IMR-90 (cell line): ENCODE data around the gene NCKAP5L. TPM values are rescaled to one million over a fixed set of nuclear protein-coding genes. Genes with fewer than 3 reads are reported as not detected.

Experiments used
- ATAC-seq: fragments of 200-7000 bp; cut with Tn5 transposase; 2 replicates; pipeline ENCODE4 v1.9.1; 2020; ENCODE audit warnings: low read depth, mild to moderate bottlenecking, moderate library complexity
- BruUV-seq: library from RNA; stranded (reverse); fragments of 400-500 nt; replicated peaks from 2 replicates; lab custom pipeline; 2021; lab: Mats Ljungman, UMichigan
- CTCF ChIA-PET: fragments of 300-600 bp; formaldehyde crosslinking; extraction: SDS; loops from one replicate; lab custom pipeline; 2021; ENCODE audit warnings: antibody characterized with exemption; lab: Yijun Ruan, JAX
- POLR2A ChIA-PET: fragments of 300-600 bp; sonication (Branson Sonifier 250); formaldehyde crosslinking; loops from one replicate; lab custom pipeline; 2022; ENCODE audit warnings: antibody characterized with exemption; ENCODE audit not compliant: unreplicated experiment; lab: Charles Lee
- DNase-seq: peaks from one replicate; pipeline ENCODE4 v3.0.0; 2013
- H2AFZ ChIP-seq: replicated peaks from 2 replicates; pipeline ENCODE3; 2013; ENCODE audit warnings: low read length, mild to moderate bottlenecking; ENCODE audit not compliant: poor library complexity
- H2AK5ac ChIP-seq: 2 replicates; pipeline ENCODE4 v1.6.1; 2013; ENCODE audit warnings: low read depth, low read length, inconsistent platforms
- H2AK9ac ChIP-seq: replicated peaks from 2 replicates; pipeline ENCODE3; 2013; ENCODE audit warnings: mild to moderate bottlenecking, low read depth, low read length, moderate library complexity; ENCODE audit not compliant: poor library complexity
- H2BK120ac ChIP-seq: 2 replicates; pipeline ENCODE4 v1.6.1; 2013; ENCODE audit warnings: low read depth, low read length, inconsistent platforms
- H2BK15ac ChIP-seq: 3 replicates; pipeline ENCODE4 v1.6.1; 2013; ENCODE audit warnings: low read depth, low read length, inconsistent platforms
- H2BK20ac ChIP-seq: 2 replicates; pipeline ENCODE4 v1.6.1; 2013; ENCODE audit warnings: low read depth, mild to moderate bottlenecking, inconsistent platforms, low read length, moderate library complexity
- H2BK5ac ChIP-seq: 2 replicates; pipeline ENCODE4 v1.6.1; 2013; ENCODE audit warnings: mild to moderate bottlenecking, low read depth, low read length, inconsistent platforms; ENCODE audit not compliant: poor library complexity, severe bottlenecking
- H3K14ac ChIP-seq: replicated peaks from 2 replicates; pipeline ENCODE4 v1.6.1; 2013; ENCODE audit warnings: low read depth, low read length, inconsistent platforms
- H3K18ac ChIP-seq: 2 replicates; pipeline ENCODE4 v1.6.1; 2013; ENCODE audit warnings: low read depth, low read length, control low read depth
- H3K23ac ChIP-seq: 2 replicates; pipeline ENCODE4 v1.6.1; 2013; ENCODE audit warnings: low read depth, low read length, inconsistent platforms
- H3K27ac ChIP-seq: 2 replicates; pipeline ENCODE4 v1.5.1; 2013; ENCODE audit warnings: mild to moderate bottlenecking, control low read depth, low read length; ENCODE audit not compliant: insufficient read depth
- H3K27me3 ChIP-seq: 2 replicates; pipeline ENCODE4 v1.6.1; 2013; ENCODE audit warnings: low read length; ENCODE audit not compliant: control insufficient read depth, insufficient read depth
- H3K36me3 ChIP-seq: 2 replicates; pipeline ENCODE4 v1.6.1; 2013; ENCODE audit warnings: low read length, mixed read lengths; ENCODE audit not compliant: control insufficient read depth, insufficient read depth
- H3K4ac ChIP-seq: 2 replicates; pipeline ENCODE4 v1.6.1; 2013; ENCODE audit warnings: low read depth, low read length, inconsistent platforms
- H3K4me1 ChIP-seq: 2 replicates; pipeline ENCODE4 v1.6.1; 2013; ENCODE audit warnings: low read length, mixed read lengths; ENCODE audit not compliant: control insufficient read depth, insufficient read depth
- H3K4me2 ChIP-seq: 2 replicates; pipeline ENCODE4 v1.6.1; 2013; ENCODE audit warnings: low read depth, mild to moderate bottlenecking, control low read depth, low read length, moderate library complexity
- H3K4me3 ChIP-seq: 2 replicates; pipeline ENCODE4 v1.5.1; 2013; ENCODE audit warnings: low read depth, mild to moderate bottlenecking, control low read depth, low read length, moderate library complexity; ENCODE audit not compliant: insufficient read depth
- H3K56ac ChIP-seq: 2 replicates; pipeline ENCODE4 v1.6.1; 2013; ENCODE audit warnings: low read length, inconsistent platforms; ENCODE audit not compliant: insufficient read depth; ENCODE audit errors: extremely low read depth
- H3K79me1 ChIP-seq, 2 experiments: 2 replicates each; pipeline ENCODE4 v1.6.1; 2013; ENCODE audit warnings: low read length in 2 of 2, inconsistent platforms in 1 of 2, low read depth in 1 of 2
- H3K9ac ChIP-seq: 2 replicates; pipeline ENCODE4 v1.6.1; 2013; ENCODE audit warnings: low read depth, low read length, control low read depth
- H3K9me1 ChIP-seq: 2 replicates; pipeline ENCODE4 v1.6.1; 2013; ENCODE audit warnings: low read length, inconsistent platforms; ENCODE audit not compliant: insufficient read depth
- H3K9me3 ChIP-seq: 2 replicates; pipeline ENCODE4 v1.6.1; 2013; ENCODE audit warnings: low read length; ENCODE audit not compliant: control insufficient read depth, insufficient read depth
- H4K20me1 ChIP-seq: 2 replicates; pipeline ENCODE4 v1.6.1; 2013; ENCODE audit warnings: low read length, inconsistent platforms; ENCODE audit not compliant: insufficient read depth
- H4K5ac ChIP-seq: 2 replicates; pipeline ENCODE4 v1.6.1; 2013; ENCODE audit warnings: mild to moderate bottlenecking, low read depth, low read length, control low read depth
- H4K8ac ChIP-seq, 2 experiments: 2 replicates each; pipeline ENCODE4 v1.6.1; 2013; ENCODE audit warnings: low read depth in 2 of 2, low read length in 2 of 2, control low read depth in 1 of 2, inconsistent platforms in 1 of 2
- H4K91ac ChIP-seq: 2 replicates; pipeline ENCODE4 v1.6.1; 2013; ENCODE audit warnings: low read depth, low read length, inconsistent platforms; ENCODE audit not compliant: insufficient read depth
- BHLHE40 ChIP-seq: fragments of 150-350 bp; IDR thresholded peaks from 2 replicates; pipeline ENCODE4 v1.6.1; 2016; ENCODE audit warnings: mild to moderate bottlenecking, low read depth, low read length
- CHD1 ChIP-seq: IDR thresholded peaks from 2 replicates; pipeline ENCODE4 v1.6.1; 2012; ENCODE audit warnings: low read depth, low read length, improper control_type of control experiment
- FOS ChIP-seq: fragments of 150-350 bp; IDR thresholded peaks from 2 replicates; pipeline ENCODE4 v1.6.1; 2016; ENCODE audit warnings: low read depth, low read length
- MAFK ChIP-seq: IDR thresholded peaks from 2 replicates; pipeline ENCODE4 v1.6.1; 2012; ENCODE audit warnings: low read depth, low read length, improper control_type of control experiment
- MAZ ChIP-seq: IDR thresholded peaks from 2 replicates; pipeline ENCODE4 v1.6.1; 2012; ENCODE audit warnings: low read depth, mild to moderate bottlenecking, low read length, improper control_type of control experiment, moderate library complexity, borderline replicate concordance
- MXI1 ChIP-seq: IDR thresholded peaks from 2 replicates; pipeline ENCODE4 v1.6.1; 2012; ENCODE audit warnings: low read depth, mild to moderate bottlenecking, low read length, moderate library complexity, borderline replicate concordance
- NFE2L2 ChIP-seq: fragments of 150-350 bp; IDR thresholded peaks from 2 replicates; pipeline ENCODE4 v1.6.1; 2016; ENCODE audit warnings: low read depth, mild to moderate bottlenecking, low read length
- POLR2A ChIP-seq: IDR thresholded peaks from 2 replicates; pipeline ENCODE4 v1.6.1; 2012; ENCODE audit warnings: mild to moderate bottlenecking, low read depth, low read length
- RAD21 ChIP-seq: IDR thresholded peaks from 2 replicates; pipeline ENCODE4 v1.6.1; 2012; ENCODE audit warnings: low read length, improper control_type of control experiment
- RCOR1 ChIP-seq: IDR thresholded peaks from 2 replicates; pipeline ENCODE4 v1.6.1; 2012; ENCODE audit warnings: mild to moderate bottlenecking, low read length, improper control_type of control experiment; ENCODE audit not compliant: insufficient replicate concordance
- RFX5 ChIP-seq: IDR thresholded peaks from 2 replicates; pipeline ENCODE4 v1.8.0; 2012; ENCODE audit warnings: low read depth, mild to moderate bottlenecking, low read length, moderate library complexity
- SMC3 ChIP-seq: fragments of 150-350 bp; IDR thresholded peaks from 2 replicates; pipeline ENCODE4 v1.6.1; 2016; ENCODE audit warnings: low read depth, mild to moderate bottlenecking, antibody characterized with exemption, low read length, moderate library complexity
- WGBS, 2 experiments: methylation state at CpG; one replicate each; pipeline versions ENCODE4 v1.1.5 to v1.1.7; 2013; ENCODE audit warnings: missing lambda C conversion rate in 2 of 2; ENCODE audit not compliant: insufficient read length in 1 of 2; ENCODE audit errors: extremely low coverage in 2 of 2; 5-methylcytosine and 5-hydroxymethylcytosine counted together
- dilution Hi-C: fragments of 300-500 bp; cut with HindIII; formaldehyde crosslinking; loops from one replicate; pipeline ENCODE4 v1.14.3; 2018; ENCODE audit warnings: low sequenced_read_pairs; ENCODE audit not compliant: unreplicated experiment
- in situ Hi-C: fragments of 300-500 bp; cut with MboI; formaldehyde crosslinking; loops from 3 replicates; pipeline ENCODE4 v1.14.3; 2019; ENCODE audit warnings: low sequenced_read_pairs, inconsistent platforms, mixed read lengths
- intact Hi-C: fragments of 100-400 bp; cut with micrococcal nuclease; formaldehyde crosslinking; loops from 2 replicates; pipeline ENCODE4 v1.10.0; 2022
- polyA plus RNA-seq, 3 experiments: library from polyadenylated mRNA; depleted of rRNA; stranded (reverse); fragments of >200 nt; gene quantifications; 2 replicates each; pipeline ENCODE4 v1.2.3, GENCODE V29; 2012; ENCODE audit warnings: low replicate concordance in 1 of 3
- total RNA-seq: library from RNA; depleted of rRNA; stranded (reverse); fragments of >200 nt; gene quantifications from 2 replicates; pipeline ENCODE4 v1.2.3, GENCODE V29; 2012
- TF ChIP-seq, protein P1 (sequence below): fragments of 150-350 bp; IDR thresholded peaks from 2 replicates; pipeline ENCODE4 v1.6.1; 2017; ENCODE audit warnings: mild to moderate bottlenecking, antibody characterized with exemption, low read length, low read depth
- TF ChIP-seq, protein P2 (sequence below): fragments of 150-350 bp; IDR thresholded peaks from 2 replicates; pipeline ENCODE4 v1.6.1; 2016; ENCODE audit warnings: low read depth, mild to moderate bottlenecking, low read length, moderate library complexity, borderline replicate concordance
- TF ChIP-seq, protein P3 (sequence below): conservative IDR thresholded peaks from 2 replicates; pipeline ENCODE4 v1.5.1; 2012; ENCODE audit warnings: mild to moderate bottlenecking, low read depth, low read length, improper control_type of control experiment

NCKAP5L gene
- total and polyA plus RNA-seq, 2 of the 4 experiments (the other 2 are of a cell fraction), result 6.1 to 14.4 TPM

DNA sequence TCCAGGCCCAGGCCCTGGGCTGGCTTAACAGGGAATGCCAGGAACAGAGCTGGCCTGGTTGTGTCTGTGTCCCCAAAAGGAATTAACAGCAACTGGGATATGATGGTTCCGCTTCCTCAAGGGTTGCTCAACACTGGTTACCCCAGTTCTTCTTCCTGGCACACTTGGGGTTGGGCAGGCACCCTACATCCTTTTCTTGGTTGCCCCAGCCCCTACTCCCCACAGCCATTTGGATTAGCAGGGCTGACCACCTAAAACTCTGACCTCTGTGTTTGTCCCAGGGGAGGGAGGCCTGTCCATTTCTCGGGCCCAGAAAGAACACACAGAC lies 30.8 kb downstream of the NCKAP5L start:
- Histone ChIP-seq H2AK9ac (no peak overlapping the region), H4K8ac (no peak overlapping the region), H3K9me3 (no peaks in the 10 kb centered on the region), H3K27me3 (no peaks in the 10 kb centered on the region), H3K4me2 (no peak overlapping the region), H2BK5ac (no peak overlapping the region), H3K27ac (no peak overlapping the region), H3K56ac (no peak overlapping the region), H3K4me1 (no peaks in the 10 kb centered on the region), H3K23ac (no peak overlapping the region), H3K79me1 (peaks cover 0 to 5% of the 10 kb centered on the region in 2 experiments; a peak in 1 of 4 replicates), H2BK15ac (no peak overlapping the region), H2AK5ac (no peak overlapping the region), H3K9me1 (no peaks in the 10 kb centered on the region; the same call in 1 of the 2 replicates), H3K36me3 (peaks cover 73% of the 10 kb centered on the region), H3K14ac (no peak overlapping the region), H3K4ac (no peak overlapping the region), H4K5ac (no peak overlapping the region), H2AFZ (no peak overlapping the region), H2BK120ac (no peak overlapping the region), H4K20me1 (peaks cover 11% of the 10 kb centered on the region; the same call in 1 of the 2 replicates), H3K9ac (no peak overlapping the region), H2BK20ac (no peak overlapping the region), H3K4me3 (no peak overlapping the region), H4K91ac (no peak overlapping the region), H3K18ac (no peak overlapping the region)
- in situ Hi-C loops (no loop called here), intact Hi-C loops (no loop called here), dilution Hi-C loops (no loop called here)
- no TSS peak for BruUV-seq
- ChIA-PET CTCF (interaction anchor here (1.5 kb wide), 1 partner anchor 20 kb away, joined by 3 read pairs; no protein-coding TSS in a partner anchor), POLR2A (no interaction called here)
- DNase-seq (no peak), ATAC-seq (no peak)
- TF ChIP-seq MAZ, result no peak
- no peak for TF ChIP-seq MAFK
- no peak for TF ChIP-seq RCOR1
- TF ChIP-seq SMC3, result no peak
- TF ChIP-seq CHD1, result no peak
- no peak for TF ChIP-seq MXI1
- TF ChIP-seq, protein P1, sequence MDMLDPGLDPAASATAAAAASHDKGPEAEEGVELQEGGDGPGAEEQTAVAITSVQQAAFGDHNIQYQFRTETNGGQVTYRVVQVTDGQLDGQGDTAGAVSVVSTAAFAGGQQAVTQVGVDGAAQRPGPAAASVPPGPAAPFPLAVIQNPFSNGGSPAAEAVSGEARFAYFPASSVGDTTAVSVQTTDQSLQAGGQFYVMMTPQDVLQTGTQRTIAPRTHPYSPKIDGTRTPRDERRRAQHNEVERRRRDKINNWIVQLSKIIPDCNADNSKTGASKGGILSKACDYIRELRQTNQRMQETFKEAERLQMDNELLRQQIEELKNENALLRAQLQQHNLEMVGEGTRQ, result no peak
- no peak for TF ChIP-seq RAD21
- TF ChIP-seq BHLHE40, result no peak
- TF ChIP-seq, protein P2, sequence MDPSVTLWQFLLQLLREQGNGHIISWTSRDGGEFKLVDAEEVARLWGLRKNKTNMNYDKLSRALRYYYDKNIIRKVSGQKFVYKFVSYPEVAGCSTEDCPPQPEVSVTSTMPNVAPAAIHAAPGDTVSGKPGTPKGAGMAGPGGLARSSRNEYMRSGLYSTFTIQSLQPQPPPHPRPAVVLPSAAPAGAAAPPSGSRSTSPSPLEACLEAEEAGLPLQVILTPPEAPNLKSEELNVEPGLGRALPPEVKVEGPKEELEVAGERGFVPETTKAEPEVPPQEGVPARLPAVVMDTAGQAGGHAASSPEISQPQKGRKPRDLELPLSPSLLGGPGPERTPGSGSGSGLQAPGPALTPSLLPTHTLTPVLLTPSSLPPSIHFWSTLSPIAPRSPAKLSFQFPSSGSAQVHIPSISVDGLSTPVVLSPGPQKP, result no peak
- no peak for TF ChIP-seq FOS
- TF ChIP-seq, protein P3, sequence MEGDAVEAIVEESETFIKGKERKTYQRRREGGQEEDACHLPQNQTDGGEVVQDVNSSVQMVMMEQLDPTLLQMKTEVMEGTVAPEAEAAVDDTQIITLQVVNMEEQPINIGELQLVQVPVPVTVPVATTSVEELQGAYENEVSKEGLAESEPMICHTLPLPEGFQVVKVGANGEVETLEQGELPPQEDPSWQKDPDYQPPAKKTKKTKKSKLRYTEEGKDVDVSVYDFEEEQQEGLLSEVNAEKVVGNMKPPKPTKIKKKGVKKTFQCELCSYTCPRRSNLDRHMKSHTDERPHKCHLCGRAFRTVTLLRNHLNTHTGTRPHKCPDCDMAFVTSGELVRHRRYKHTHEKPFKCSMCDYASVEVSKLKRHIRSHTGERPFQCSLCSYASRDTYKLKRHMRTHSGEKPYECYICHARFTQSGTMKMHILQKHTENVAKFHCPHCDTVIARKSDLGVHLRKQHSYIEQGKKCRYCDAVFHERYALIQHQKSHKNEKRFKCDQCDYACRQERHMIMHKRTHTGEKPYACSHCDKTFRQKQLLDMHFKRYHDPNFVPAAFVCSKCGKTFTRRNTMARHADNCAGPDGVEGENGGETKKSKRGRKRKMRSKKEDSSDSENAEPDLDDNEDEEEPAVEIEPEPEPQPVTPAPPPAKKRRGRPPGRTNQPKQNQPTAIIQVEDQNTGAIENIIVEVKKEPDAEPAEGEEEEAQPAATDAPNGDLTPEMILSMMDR, result no peak
- TF ChIP-seq RFX5, result no peak
- no peak for TF ChIP-seq POLR2A
- TF ChIP-seq NFE2L2, result no peak
- WGBS, 2 experiments, result no CpG with 5 or more reads among the region's 2 CpGs
